Ovary (tissue), 9 donors: ENCODE results near the gene IMPA2. TPM values are rescaled to one million over a fixed set of nuclear protein-coding genes. Genes with fewer than 3 reads are reported as not detected.

ENCODE experiments used
- DNase-seq, 5 donors: peaks; one replicate each; pipeline ENCODE4 v3.0.0-alpha.2; 2019 to 2020
- H3K27ac ChIP-seq, 2 donors: fragments of 200-600 bp; one replicate each; pipeline versions ENCODE4 v1.5.1 to v1.8.0; 2019 to 2022
- H3K27me3 ChIP-seq: fragments of 200-600 bp; one replicate; pipeline ENCODE4 v1.8.0; 2022
- H3K36me3 ChIP-seq: fragments of 200-600 bp; sonication (generic); one replicate; pipeline ENCODE4 v1.5.1; 2019
- H3K4me1 ChIP-seq: one replicate; pipeline ENCODE4 v1.8.1; 2013; ENCODE audit warnings: mild to moderate bottlenecking, moderate library complexity; ENCODE audit not compliant: insufficient read depth
- H3K4me3 ChIP-seq: fragments of 200-600 bp; sonication (generic); one replicate; pipeline ENCODE4 v1.5.1; 2017
- H3K9me3 ChIP-seq, 2 donors: fragments of 200-600 bp in 1 of 2; sonication (generic) in 1 of 2; one replicate each; pipeline versions ENCODE4 v1.5.1 to v1.8.1; 2013 to 2019; ENCODE audit warnings: mild to moderate bottlenecking in 1 of 2, moderate library complexity in 1 of 2
- CTCF ChIP-seq, 3 donors: fragments of 450-650 bp in 2 of 3; fragments of 200-600 bp in 1 of 3; IDR thresholded peaks; one replicate each; pipeline versions ENCODE4 v1.5.1 to v1.8.0; 2016 to 2022; ENCODE audit warnings: antibody characterized with exemption in 3 of 3, mild to moderate bottlenecking in 1 of 3
- EP300 ChIP-seq: sonication (generic); formaldehyde crosslinking; IDR thresholded peaks from one replicate; pipeline ENCODE4 v1.6.1; 2017; ENCODE audit warnings: antibody characterized with exemption
- POLR2A ChIP-seq: fragments of 450-650 bp; IDR thresholded peaks from one replicate; pipeline ENCODE4 v1.6.1; 2017; ENCODE audit warnings: antibody characterized with exemption, mild to moderate bottlenecking, moderate library complexity
- WGBS, 3 donors: extraction: QIAGEN DNeasy Blood & Tissue Kit in 1 of 3; methylation state at CpG; one replicate each; pipeline versions ENCODE4 v1.1.5 to v1.1.7; 2013 to 2017; 5-methylcytosine and 5-hydroxymethylcytosine counted together
- intact Hi-C, 4 donors: fragments of 100-400 bp; cut with DNase I; formaldehyde crosslinking; loops; one replicate each; pipeline versions ENCODE4 v1.11.0 to v1.15.1; 2022 to 2023
- polyA plus RNA-seq, 2 donors: library from polyadenylated mRNA; stranded (reverse); fragments of 200-250 nt in 1 of 2; fragments of 350-450 nt in 1 of 2; fragmentation: Illumina TruSeq in 1 of 2; extraction: RNeasy Lipid Tissue Mini Kit (QIAGEN cat#74804) in 1 of 2; gene quantifications; one replicate each; pipeline ENCODE4 v1.2.3, GENCODE V29; 2013 to 2014
- total RNA-seq, 7 donors: library from RNA; depleted of rRNA in 2 of 7; stranded (reverse); fragments of >200 nt in 2 of 7; fragmentation: NEBNext Ultra II Directional in 3 of 7; extraction: Animal tissue kit (Norgen Biotek cat#: 25700) in 3 of 7; gene quantifications; one replicate each; pipeline versions ENCODE4 v1.1.0 to v1.2.4, GENCODE V29; 2016 to 2023
- donor health status: DM: no; HTN: no; CAD: no; lungs with moderate emphysema.
- donor health status: DM: no; HTN: no; CAD: no.
- donor health status: Bipolar disorder and iron deficiency.
- donor health status: DM: yes; HTN: yes; CAD: no.
- donor health status: DM: no; HTN: no; CAD: no.
- donor health status: DM: yes; HTN: yes; CAD: no.

The IMPA2 gene
- total and polyA plus RNA-seq, 9 donors: 15.4 to 33.5 (median 21.1) TPM

- H3K4me3 ChIP-seq: peak overlapping the region; percentile 48
- no peaks in the 10 kb centered on the region for H3K36me3 ChIP-seq
- no peaks in the 10 kb centered on the region for H3K9me3 ChIP-seq
- H3K27me3 ChIP-seq: no peaks in the 10 kb centered on the region
- DNase-seq: peak; percentile 88 to 95 (median 92)
- H3K27ac ChIP-seq: peak overlapping the region; percentile 91 to 95
- 12 to 17% (median 15%) methylated on average over 43 to 55 of the region's 55 CpGs for WGBS, 3 donors
- no peaks in the 10 kb centered on the region for H3K4me1 ChIP-seq
- intact Hi-C loops: loop anchor here (2.0 to 10.0 kb wide), 3 partner anchors 33 to 87 kb away; partner anchors contain the start of gene IMPA2 (in 3 of the 4)
- TF ChIP-seq CTCF (IDR thresholded peaks at IDR 0.05) (no peak), POLR2A (peak; percentile 72), EP300 (peak; percentile 9)
Observed at GRCh38 chr18:11947214-11948191, 33.8 kb upstream of the IMPA2 start.

GRCh38 chr18:11948852-11949523, 32.3 kb upstream of the IMPA2 start:
- no peak overlapping the region for H3K27ac ChIP-seq
- H3K4me1 ChIP-seq: no peaks in the 10 kb centered on the region
- no peak for DNase-seq
- intact Hi-C loops: loop anchor here in 3 of 4 donors (5.0 to 10.0 kb wide), 2 partner anchors 33 to 86 kb away; partner anchors contain the start of gene IMPA2 (in 2 of the 3)
- H3K36me3 ChIP-seq: no peaks in the 10 kb centered on the region
- no peak overlapping the region for H3K4me3 ChIP-seq
- no peak for TF ChIP-seq EP300
- no peak for TF ChIP-seq POLR2A
- TF ChIP-seq CTCF (IDR thresholded peaks at IDR 0.05): no peak
- no peaks in the 10 kb centered on the region for H3K9me3 ChIP-seq
- WGBS, 3 donors: 34 to 50% (median 38%) methylated on average over 6 of the region's 6 CpGs
- no peaks in the 10 kb centered on the region for H3K27me3 ChIP-seq

DNA sequence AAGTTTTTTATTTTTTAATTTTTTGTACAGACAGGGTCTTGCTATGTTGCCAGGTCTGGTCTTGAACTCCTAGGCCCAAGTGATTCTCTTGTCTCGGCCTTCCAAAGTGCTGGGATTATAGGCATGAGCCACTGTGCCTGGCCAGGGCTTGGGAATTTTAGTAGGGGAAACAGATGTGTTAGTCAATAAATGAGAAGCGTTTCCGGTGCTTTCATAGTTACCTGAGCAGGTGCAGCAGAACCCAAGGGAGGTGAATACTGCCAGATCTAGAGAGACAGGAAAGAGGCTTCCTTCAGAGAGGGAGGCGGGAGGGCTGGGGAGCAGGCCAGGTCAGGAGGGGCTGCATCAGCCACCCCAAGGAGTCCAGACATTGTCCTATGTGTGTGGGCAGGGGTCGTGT, 30.5 kb upstream of the IMPA2 start:
- TF ChIP-seq CTCF (IDR thresholded peaks at IDR 0.05) (no peak), POLR2A (no peak), EP300 (no peak)
- no peaks in the 10 kb centered on the region for H3K4me1 ChIP-seq
- no peak overlapping the region for H3K4me3 ChIP-seq
- WGBS, 3 donors: 74 to 82% (median 81%) methylated on average over 5 of the region's 5 CpGs
- no peaks in the 10 kb centered on the region for H3K9me3 ChIP-seq
- intact Hi-C loops: no loop called here
- no peak for DNase-seq
- H3K27ac ChIP-seq: no peak overlapping the region
- H3K27me3 ChIP-seq: no peaks in the 10 kb centered on the region
- no peaks in the 10 kb centered on the region for H3K36me3 ChIP-seq

DNA sequence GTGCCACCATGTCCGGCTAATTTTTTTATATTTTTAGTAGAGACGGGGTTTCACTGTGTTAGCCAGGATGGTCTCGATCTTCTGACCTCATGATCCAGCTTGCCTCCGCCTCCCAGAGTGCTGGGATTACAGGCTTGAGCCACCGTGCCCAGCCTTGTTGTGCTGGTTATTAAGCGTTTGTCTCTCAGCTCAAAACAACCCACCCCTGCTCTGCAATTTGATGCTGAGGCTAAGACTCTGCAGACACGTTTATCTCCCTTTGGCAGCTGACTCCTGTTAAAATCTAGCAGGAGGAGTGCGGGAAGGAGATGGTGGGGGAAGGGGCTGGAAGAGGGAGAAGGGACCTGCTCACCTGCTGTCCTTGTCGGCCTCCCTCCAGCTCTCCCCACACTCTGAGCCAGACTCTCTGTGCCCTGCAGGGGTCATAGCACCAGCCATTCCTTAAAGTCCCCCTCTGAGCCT, 29.9 kb upstream of the IMPA2 start:
- TF ChIP-seq EP300: no peak
- TF ChIP-seq POLR2A: no peak
- no peak for TF ChIP-seq CTCF (IDR thresholded peaks at IDR 0.05)
- DNase-seq: no peak
- no peaks in the 10 kb centered on the region for H3K36me3 ChIP-seq
- no peak overlapping the region for H3K4me3 ChIP-seq
- intact Hi-C loops: no loop called here
- no peaks in the 10 kb centered on the region for H3K27me3 ChIP-seq
- H3K27ac ChIP-seq: no peak overlapping the region
- H3K9me3 ChIP-seq: no peaks in the 10 kb centered on the region
- H3K4me1 ChIP-seq: no peaks in the 10 kb centered on the region
- WGBS, 3 donors: 23 to 43% (median 31%) methylated on average over 9 of the region's 9 CpGs
